Spleen (tissue), 7 donors: ENCODE measurements around the gene OLFM4.

Experiments
- POLR2A ChIP-seq, 3 donors: fragments of 450-650 bp; IDR thresholded peaks; one replicate each; pipeline ENCODE4 v1.5.1; 2017; ENCODE audit warnings: antibody characterized with exemption in 3 of 3, mild to moderate bottlenecking in 1 of 3
- TF ChIP-seq, protein P1 (sequence below), 11 experiments: fragments of 200-600 bp in 7 of 11; fragments of 450-650 bp in 4 of 11; sonication (generic) in 4 of 11; IDR thresholded peaks in 8 of 11; conservative IDR thresholded peaks in 3 of 11; 1 replicate in 7 of 11; 2 replicates in 4 of 11; pipeline versions ENCODE4 v1.4.0 to v1.8.0; 2016 to 2021; ENCODE audit warnings: antibody characterized with exemption in 11 of 11, inconsistent platforms in 4 of 11, mild to moderate bottlenecking in 1 of 11
- donor health status: DM: no; HTN: no; CAD: no; lungs with moderate emphysema.
- donor health status: DM: no; HTN: no; CAD: no.
- donor health status: DM: no; HTN: no; CAD: no.

DNA sequence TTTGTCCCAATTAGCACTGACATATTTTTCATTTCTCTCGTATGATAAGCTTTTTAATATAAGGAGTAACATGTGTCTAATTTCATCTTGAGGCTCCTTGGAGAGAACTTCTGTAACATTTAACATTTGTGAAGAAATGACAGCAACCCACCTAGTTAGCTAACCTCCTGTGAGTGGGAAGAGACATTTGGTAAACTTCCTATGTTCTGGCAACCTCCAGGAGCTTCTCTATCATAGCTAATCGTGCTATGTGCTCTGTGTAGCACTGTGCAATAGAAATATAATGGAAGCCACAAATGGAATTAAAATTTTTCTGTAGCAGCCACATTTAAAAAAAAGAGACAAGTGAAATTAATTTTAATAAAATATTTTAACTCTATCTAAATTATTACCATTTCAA, 5.4 kb upstream of the OLFM4 start:
- TF ChIP-seq, protein P1, sequence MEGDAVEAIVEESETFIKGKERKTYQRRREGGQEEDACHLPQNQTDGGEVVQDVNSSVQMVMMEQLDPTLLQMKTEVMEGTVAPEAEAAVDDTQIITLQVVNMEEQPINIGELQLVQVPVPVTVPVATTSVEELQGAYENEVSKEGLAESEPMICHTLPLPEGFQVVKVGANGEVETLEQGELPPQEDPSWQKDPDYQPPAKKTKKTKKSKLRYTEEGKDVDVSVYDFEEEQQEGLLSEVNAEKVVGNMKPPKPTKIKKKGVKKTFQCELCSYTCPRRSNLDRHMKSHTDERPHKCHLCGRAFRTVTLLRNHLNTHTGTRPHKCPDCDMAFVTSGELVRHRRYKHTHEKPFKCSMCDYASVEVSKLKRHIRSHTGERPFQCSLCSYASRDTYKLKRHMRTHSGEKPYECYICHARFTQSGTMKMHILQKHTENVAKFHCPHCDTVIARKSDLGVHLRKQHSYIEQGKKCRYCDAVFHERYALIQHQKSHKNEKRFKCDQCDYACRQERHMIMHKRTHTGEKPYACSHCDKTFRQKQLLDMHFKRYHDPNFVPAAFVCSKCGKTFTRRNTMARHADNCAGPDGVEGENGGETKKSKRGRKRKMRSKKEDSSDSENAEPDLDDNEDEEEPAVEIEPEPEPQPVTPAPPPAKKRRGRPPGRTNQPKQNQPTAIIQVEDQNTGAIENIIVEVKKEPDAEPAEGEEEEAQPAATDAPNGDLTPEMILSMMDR (IDR thresholded peaks at IDR 0.05 in 8 of 11, conservative IDR thresholded peaks at IDR 0.05 in 3 of 11): no peak
- TF ChIP-seq POLR2A (IDR thresholded peaks at IDR 0.05): no peak
